ENCODE results near the gene USP21.

DNA sequence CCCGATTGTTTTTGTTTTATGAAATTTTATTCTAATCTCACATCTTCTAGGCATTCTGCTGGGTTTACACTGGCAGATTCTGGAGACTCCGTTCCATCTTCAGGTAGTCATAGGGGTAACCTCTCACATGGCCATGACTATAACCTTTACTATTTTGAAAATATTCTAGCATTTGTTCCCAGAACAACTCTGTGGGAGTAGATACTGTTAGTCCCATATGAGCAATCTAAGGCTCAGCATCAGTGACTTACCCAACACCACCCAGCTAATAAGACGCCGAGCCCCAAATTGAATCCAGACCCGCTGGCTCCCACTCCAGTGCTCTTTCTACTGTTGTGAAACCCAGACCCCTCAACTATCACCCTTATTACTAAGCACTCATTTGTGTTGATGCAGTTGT lies 29.7 kb downstream of the USP21 start:
- TF ChIP-seq POLR2A (IDR thresholded peaks at IDR 0.05): no peak
- TF ChIP-seq, protein P1, sequence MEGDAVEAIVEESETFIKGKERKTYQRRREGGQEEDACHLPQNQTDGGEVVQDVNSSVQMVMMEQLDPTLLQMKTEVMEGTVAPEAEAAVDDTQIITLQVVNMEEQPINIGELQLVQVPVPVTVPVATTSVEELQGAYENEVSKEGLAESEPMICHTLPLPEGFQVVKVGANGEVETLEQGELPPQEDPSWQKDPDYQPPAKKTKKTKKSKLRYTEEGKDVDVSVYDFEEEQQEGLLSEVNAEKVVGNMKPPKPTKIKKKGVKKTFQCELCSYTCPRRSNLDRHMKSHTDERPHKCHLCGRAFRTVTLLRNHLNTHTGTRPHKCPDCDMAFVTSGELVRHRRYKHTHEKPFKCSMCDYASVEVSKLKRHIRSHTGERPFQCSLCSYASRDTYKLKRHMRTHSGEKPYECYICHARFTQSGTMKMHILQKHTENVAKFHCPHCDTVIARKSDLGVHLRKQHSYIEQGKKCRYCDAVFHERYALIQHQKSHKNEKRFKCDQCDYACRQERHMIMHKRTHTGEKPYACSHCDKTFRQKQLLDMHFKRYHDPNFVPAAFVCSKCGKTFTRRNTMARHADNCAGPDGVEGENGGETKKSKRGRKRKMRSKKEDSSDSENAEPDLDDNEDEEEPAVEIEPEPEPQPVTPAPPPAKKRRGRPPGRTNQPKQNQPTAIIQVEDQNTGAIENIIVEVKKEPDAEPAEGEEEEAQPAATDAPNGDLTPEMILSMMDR (IDR thresholded peaks at IDR 0.05): no peak

All from ovary (tissue), 3 donors.